ENCODE measurements around the gene CLEC2L.

CLEC2L gene

DNA sequence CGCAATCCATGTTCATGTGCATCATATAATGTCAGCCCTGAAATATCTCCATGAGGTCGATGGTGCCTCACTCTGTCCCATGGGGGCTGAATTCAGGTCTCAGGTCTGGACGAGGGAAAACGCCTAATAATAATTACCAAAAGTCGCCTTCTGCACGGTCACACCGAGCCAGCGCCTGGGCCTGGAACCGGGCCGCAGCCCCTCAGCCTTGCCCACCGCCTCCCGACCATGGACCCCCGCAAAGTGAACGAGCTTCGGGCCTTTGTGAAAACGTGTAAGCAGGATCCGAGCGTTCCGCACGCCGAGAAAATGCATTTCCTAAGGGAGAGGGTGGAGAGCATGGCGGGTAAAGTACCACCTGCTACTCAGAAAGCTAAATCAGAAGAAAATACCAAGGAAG, 21.3 kb upstream of the CLEC2L start:
- Mint-ChIP-seq H3K36me3 (no peaks in the 10 kb centered on the region), H3K9me3 (no peaks in the 10 kb centered on the region), H3K4me3 (no peak overlapping the region), H3K27ac (no peak overlapping the region), H3K4me1 (peaks cover 7% of the 10 kb centered on the region)
- ATAC-seq (no peak), DNase-seq (ENCODE audit: low spot score in 2 of 2) (no peak)

DNA sequence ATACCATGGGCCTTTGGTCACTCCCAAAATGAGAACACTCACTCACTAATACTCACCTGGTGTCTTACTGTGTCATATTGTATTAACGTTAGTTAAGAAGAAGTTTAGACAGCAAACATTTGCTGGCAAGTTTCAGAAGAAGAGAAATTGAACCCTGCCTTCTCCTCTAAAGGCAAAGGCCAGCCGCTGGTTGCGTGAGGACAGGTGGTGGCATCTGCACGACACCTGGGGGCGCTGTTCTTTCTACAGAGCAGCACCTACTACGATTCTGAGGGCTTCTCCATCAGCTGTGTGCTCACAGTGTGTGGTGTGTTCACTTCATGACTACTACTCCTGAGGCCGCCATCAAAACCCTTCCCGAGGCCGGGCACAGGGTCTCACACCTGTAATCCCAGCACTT, 17.9 kb upstream of the CLEC2L start:
- no peaks in the 10 kb centered on the region for H3K4me1 Mint-ChIP-seq
- no peak overlapping the region for H3K27ac Mint-ChIP-seq
- DNase-seq (ENCODE audit: low spot score in 2 of 2) (no peak), ATAC-seq (peak; percentile 34)
- no peaks in the 10 kb centered on the region for H3K9me3 Mint-ChIP-seq
- H3K4me3 Mint-ChIP-seq = no peak overlapping the region
- H3K36me3 Mint-ChIP-seq = no peaks in the 10 kb centered on the region

DNA sequence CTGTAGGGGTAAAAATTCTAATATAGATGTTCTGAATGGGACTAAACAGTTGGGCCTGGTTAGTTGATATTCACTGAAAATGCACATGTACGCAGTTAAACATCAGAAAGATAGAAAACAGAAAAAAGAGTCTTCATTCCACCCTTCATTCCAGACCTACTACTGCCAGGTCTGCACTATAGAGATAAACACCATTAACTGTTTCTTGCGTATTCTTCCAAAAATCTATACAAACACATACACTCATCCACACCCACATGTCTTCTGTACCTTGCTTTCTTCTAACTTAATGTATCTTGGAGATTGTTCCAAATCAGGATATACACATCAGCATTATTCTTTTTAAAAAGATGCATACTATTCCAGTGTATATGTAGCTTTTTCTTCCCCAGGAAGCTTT, 13.9 kb upstream of the CLEC2L start:
- Mint-ChIP-seq H3K9me3 (no peaks in the 10 kb centered on the region), H3K27ac (no peak overlapping the region), H3K36me3 (no peaks in the 10 kb centered on the region), H3K4me1 (no peaks in the 10 kb centered on the region), H3K4me3 (no peak overlapping the region)
- DNase-seq (ENCODE audit: low spot score in 2 of 2) = no peak
- no peak for ATAC-seq

DNA sequence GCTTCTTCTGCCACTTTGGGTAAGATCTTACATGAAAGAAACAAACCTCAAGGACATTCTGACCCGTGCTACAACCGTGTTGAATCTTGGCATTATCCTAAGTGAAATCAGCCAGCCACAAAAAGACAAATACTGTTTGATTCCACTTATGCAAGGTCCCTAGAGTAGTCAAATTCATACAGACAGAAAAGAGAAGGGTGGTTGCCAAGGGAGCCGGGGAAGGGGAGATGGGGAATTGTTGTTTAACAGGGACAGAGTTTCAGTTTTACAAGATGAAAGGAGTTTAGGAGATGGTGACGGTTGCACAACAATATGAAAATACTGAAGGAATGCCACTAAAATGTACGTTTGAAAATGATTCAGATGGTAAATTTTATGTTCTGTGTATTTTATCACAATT, 12.2 kb upstream of the CLEC2L start:
- Mint-ChIP-seq H3K27ac (no peak overlapping the region), H3K36me3 (no peaks in the 10 kb centered on the region), H3K4me3 (no peak overlapping the region), H3K4me1 (no peaks in the 10 kb centered on the region), H3K9me3 (no peaks in the 10 kb centered on the region)
- ATAC-seq = no peak
- no peak for DNase-seq (ENCODE audit: low spot score in 2 of 2)

DNA sequence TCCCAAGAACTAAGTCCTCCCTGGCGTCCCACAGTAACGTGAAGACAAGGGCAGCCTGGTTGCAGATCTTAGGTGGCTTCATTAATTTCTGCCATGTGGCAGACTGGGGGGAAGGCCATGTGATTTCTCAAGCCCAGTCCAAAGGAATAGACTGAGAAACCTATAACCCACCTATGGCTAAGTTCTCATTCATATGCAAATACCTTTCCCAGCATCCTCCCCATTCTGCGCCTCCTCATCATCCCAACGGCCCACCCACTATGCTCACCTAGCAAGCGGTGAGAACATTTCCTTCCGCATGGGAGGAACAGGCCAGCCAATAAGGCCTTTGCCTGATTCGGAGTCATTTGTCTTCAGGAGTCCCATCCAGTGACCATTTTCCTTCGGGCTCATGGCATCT, 8.2 kb upstream of the CLEC2L start:
- no peak for ATAC-seq
- Mint-ChIP-seq H3K9me3 (no peaks in the 10 kb centered on the region), H3K4me3 (no peak overlapping the region), H3K27ac (no peak overlapping the region), H3K36me3 (no peaks in the 10 kb centered on the region), H3K4me1 (no peaks in the 10 kb centered on the region)
- DNase-seq (ENCODE audit: low spot score in 2 of 2) = no peak

DNA sequence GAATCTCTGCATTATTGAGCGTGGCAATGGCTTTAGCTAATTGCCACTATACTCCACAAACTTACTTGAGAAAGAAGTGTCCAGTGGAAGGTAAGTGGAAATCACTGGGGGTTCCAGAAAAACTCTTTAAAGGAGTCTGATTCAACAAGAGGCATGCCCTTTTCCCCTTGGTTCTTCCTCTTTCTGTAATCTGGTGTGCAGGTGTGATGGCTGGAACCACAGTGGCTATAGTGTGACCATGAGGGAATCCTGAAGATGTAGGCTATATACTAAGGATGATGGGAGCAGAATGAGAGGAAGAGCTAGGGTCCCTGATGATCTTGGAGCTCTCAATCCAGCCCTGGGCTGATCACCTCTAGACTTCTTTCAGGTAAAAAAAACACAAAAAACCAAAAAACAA, 2.0 kb upstream of the CLEC2L start:
- Mint-ChIP-seq H3K9me3 (no peaks in the 10 kb centered on the region), H3K27ac (no peak overlapping the region), H3K4me1 (no peaks in the 10 kb centered on the region), H3K4me3 (no peak overlapping the region), H3K36me3 (no peaks in the 10 kb centered on the region)
- no peak for DNase-seq (ENCODE audit: low spot score in 2 of 2)
- ATAC-seq = no peak

DNA sequence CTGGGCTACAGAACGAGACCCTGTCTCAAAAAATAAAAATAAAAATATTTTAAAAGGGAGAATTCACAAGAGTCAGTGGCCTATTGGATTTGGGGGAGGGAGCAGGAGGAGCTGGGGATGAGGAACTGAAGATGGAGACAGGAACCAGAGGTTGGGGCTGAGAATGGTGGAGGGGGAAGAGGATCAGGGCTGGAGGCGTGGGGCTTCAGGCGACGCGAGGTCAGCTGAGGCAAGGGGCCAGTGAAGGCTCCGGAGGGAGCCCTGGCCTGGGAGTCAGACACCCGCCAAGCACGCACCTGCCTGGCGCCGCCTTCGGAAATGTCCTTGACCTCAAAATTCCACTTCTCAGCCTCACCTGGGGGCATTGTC, 671 bp upstream of the CLEC2L start:
- no peaks in the 10 kb centered on the region for H3K4me1 Mint-ChIP-seq
- no peak overlapping the region for H3K4me3 Mint-ChIP-seq
- no peak for ATAC-seq
- no peaks in the 10 kb centered on the region for H3K36me3 Mint-ChIP-seq
- no peak overlapping the region for H3K27ac Mint-ChIP-seq
- H3K9me3 Mint-ChIP-seq = no peaks in the 10 kb centered on the region
- DNase-seq (ENCODE audit: low spot score in 2 of 2) = no peak

DNA sequence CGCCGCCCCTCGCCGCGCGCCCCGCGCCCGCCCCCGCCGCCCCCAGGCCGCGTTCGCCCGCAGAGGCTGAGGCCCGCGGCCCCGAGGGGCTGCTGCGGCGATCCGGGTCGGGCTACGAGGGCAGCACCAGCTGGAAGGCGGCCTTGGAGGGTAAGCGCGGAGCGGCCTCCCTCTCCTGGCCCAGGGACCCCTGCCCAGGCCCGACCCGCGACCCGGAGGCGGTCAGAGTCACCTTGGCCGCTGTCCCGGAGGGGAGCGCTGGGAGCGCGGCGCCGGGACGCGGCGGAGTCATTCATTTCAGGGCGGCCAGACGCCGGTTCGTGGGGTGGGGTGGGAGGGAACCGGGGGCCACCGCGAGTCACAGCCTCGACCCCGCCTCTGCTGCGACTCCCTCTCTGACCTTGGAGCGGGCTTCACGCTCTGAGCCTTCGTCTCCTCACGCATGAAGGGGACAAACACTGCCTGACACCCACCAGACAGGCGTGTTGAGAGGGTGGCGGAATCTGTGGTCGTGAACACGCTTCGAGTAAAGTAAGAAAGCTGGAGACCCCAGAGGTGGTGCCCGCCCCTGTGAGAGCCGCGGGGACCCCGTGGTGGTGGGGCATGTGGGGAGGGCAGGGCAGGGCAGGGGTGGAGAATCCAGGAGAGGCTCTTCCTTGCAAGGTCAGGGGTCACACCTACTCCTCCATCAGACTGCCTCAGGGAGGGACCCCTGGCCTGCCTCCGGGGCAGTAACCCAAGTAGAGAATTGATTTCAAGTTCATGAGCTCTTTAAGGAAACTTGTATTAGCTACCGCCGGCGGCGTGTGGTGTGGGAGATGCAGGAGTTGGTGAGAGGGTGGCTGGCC, 707 bp downstream of the CLEC2L start:
- ATAC-seq (no peak), DNase-seq (ENCODE audit: low spot score in 2 of 2) (no peak)
- no peaks in the 10 kb centered on the region for H3K36me3 Mint-ChIP-seq
- H3K4me1 Mint-ChIP-seq = no peaks in the 10 kb centered on the region
- H3K9me3 Mint-ChIP-seq = no peaks in the 10 kb centered on the region
- no peak overlapping the region for H3K4me3 Mint-ChIP-seq
- H3K27ac Mint-ChIP-seq = no peak overlapping the region

DNA sequence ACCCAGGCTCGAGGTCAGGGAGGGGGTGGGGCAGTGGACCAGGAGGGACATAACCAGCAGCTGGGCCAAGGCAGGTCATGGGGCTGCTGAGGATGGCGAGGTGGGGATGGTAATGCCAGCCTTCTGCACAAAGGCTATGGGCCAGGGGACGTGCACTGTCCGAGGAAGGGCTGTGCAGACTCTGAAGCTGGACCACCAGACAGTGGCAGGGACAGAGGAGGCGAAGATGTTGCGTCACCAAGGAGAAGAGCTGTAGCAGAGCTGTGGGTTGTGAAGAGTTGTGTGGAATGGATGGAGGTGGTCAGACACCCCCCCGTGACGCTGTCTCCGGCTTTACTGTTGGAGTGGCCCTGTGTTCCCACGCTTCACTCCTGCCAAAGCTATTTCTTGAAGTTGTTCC, 1.8 kb downstream of the CLEC2L start:
- Mint-ChIP-seq H3K36me3 (no peaks in the 10 kb centered on the region), H3K4me1 (no peaks in the 10 kb centered on the region), H3K27ac (no peak overlapping the region), H3K9me3 (no peaks in the 10 kb centered on the region), H3K4me3 (no peak overlapping the region)
- DNase-seq (ENCODE audit: low spot score in 2 of 2) (no peak), ATAC-seq (no peak)

DNA sequence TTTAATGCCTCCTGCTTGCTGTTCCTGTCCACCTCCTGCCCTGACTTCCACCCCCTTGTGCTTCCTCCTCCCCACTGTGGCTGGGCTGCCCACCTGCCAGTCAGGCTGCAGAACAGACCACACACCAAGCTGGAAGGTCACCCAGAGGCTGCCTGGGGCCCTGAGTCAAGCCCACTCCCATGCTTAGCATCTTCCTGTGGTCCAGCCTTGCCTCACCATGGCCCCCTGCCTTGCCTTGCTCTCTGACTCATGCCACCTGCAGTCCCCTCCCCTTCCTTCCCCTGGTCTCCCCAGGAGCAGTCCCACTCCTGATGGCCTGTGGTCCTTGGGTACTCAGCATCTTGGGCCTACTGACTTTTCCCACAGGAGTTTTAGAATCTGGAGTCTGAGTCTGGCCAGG, 2.3 kb downstream of the CLEC2L start:
- Mint-ChIP-seq H3K9me3 (no peaks in the 10 kb centered on the region), H3K36me3 (no peaks in the 10 kb centered on the region), H3K27ac (no peak overlapping the region), H3K4me3 (no peak overlapping the region), H3K4me1 (no peaks in the 10 kb centered on the region)
- ATAC-seq = no peak
- no peak for DNase-seq (ENCODE audit: low spot score in 2 of 2)

DNA sequence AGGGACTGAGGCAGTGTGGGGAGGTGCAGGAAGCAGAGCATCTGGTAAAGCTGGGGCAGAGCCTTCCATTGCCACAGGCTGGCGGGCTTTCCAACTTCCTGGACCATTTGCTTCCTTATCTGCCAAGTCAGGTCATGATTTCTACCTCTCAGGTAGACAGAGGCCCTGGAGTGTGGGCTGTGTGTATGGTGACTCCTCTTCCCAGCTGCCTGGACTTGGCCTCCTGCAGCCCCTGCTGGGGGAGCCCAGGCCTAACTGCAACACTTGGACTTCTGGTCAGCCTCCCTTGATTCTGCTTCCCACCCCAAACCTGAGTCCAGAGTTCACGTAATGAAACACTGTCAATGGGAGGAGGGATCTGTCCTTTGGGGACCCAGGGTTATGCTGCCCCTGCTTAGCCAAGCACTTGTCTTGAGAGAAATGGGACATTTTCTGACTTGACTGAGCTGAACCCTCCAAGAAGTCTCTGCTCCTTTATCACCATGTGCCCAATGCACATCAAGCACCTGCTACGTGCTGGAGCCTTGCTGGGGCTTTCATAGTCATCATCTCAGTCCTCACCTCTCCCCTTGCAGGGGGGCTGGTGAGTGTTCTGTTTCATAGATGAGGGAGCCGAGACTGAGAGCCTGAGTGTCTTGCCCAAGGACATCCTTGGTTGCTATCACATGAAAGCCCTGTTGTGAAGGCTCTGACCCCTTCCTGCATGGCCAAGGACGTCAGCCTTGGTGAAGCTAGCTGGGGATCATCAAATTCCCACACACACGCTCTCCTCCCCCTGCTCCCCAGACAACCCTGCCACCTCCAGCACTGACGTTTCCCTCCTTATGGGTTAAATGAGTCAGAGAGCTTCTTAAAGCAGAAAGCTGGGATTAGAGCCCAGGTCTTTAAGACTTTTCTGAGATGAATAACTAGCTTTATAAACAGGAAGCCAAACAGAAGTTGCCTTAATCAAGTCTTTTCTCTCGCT, 3.4 kb downstream of the CLEC2L start:
- no peak overlapping the region for H3K4me3 Mint-ChIP-seq
- no peak overlapping the region for H3K27ac Mint-ChIP-seq
- H3K4me1 Mint-ChIP-seq = no peaks in the 10 kb centered on the region
- ATAC-seq = no peak
- DNase-seq (ENCODE audit: low spot score in 2 of 2) = no peak
- H3K9me3 Mint-ChIP-seq = no peaks in the 10 kb centered on the region
- no peaks in the 10 kb centered on the region for H3K36me3 Mint-ChIP-seq

DNA sequence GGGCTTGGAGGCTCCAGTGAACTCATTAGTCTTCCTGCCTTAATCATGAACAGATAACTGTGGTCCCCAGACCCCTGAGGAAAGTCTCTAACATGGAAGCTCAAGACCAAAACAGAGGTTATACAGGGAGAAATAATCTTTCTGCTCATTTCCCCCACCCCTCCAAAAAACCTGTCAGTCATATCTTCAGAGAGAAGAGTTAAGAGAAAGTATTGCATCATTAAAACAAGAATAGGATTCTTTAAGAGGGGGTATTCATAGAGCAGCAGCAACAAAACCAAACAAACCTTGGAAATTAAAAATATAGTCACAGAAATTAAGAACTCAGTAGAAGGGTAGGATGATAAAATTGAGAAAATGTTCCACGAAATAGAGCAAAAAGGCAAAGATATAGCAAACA, 7.6 kb downstream of the CLEC2L start:
- H3K4me1 Mint-ChIP-seq = no peaks in the 10 kb centered on the region
- no peaks in the 10 kb centered on the region for H3K36me3 Mint-ChIP-seq
- H3K27ac Mint-ChIP-seq = no peak overlapping the region
- no peak overlapping the region for H3K4me3 Mint-ChIP-seq
- H3K9me3 Mint-ChIP-seq = no peaks in the 10 kb centered on the region
- DNase-seq (ENCODE audit: low spot score in 2 of 2) = no peak
- no peak for ATAC-seq

DNA sequence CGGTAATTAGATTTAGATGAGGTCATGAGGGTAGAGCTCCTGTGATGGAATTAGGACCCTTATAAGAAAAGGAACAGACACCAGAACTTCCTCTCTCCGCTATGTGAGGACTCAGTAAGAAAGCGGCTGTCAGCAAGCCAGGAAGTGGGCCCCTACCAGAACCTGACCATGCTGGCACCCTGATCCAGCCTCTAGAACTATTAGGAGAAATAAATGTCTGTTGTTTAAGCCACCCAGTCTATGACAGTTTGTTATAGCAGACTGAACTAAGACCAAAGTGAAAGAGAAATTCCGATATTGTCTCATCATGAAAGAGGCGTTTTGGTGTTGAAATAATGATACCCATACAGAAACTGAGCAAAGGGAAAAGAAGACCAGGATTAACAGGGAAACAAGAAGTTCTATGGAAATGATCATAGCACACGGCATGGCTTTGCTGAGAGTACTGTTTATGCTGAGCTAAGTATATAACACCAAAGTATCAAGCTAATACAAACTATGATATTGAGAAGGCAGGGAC, 9.2 kb downstream of the CLEC2L start:
- no peak for ATAC-seq
- Mint-ChIP-seq H3K4me1 (no peaks in the 10 kb centered on the region), H3K36me3 (no peaks in the 10 kb centered on the region), H3K27ac (no peak overlapping the region), H3K4me3 (no peak overlapping the region), H3K9me3 (no peaks in the 10 kb centered on the region)
- no peak for DNase-seq (ENCODE audit: low spot score in 2 of 2)

DNA sequence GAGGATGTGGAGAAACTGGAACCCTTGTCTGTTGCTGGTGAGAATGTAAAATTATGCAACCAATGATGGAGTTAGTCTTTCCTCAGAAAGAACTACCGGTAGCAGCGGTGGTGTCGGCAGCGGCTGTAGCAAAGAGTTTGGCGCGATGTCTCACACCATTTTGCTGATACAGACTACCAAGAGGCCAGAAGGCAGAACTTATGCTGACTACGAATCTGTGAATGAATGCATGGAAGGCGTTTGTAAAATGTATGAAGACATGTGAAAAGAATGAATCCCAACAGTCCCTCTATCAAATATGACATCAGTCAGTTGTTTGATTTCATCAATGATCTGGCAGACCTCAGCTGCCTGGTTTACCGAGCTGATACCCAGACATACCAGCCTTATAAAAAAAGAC, 10.6 kb downstream of the CLEC2L start:
- H3K4me1 Mint-ChIP-seq = no peaks in the 10 kb centered on the region

DNA sequence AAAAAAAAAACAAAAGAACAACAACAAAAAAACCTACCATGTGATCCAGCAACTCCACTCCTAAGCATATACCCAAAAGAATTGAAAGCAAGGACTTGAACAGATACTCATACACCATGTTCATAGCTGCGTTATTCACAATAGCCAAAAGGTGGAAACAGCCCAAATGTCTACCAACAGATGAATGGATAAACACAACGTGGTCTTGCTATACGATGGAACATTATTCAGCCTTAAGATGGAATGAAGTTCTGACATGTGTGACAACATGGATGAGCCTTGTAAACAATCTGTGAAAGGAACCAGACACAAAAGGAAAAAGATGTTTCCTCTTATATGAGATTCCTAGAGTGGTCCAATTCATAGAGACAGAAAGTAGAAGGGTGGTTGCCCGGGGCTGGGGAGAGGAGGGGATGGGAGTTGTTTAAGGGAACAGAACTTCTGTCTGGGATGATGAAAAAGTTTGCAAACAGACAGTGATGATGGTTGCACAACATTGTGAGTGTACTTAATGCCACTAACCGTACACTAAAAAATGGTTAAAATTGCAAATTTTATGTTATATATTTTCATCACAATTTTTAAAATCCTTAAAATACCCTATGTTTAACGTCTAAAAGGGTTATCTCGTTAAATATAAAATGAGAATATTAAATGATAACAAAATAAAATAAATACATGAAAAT, 11.6 kb downstream of the CLEC2L start:
- no peaks in the 10 kb centered on the region for H3K4me1 Mint-ChIP-seq
- H3K27ac Mint-ChIP-seq = no peak overlapping the region
- no peaks in the 10 kb centered on the region for H3K36me3 Mint-ChIP-seq
- H3K4me3 Mint-ChIP-seq = no peak overlapping the region
- no peak for ATAC-seq
- H3K9me3 Mint-ChIP-seq = no peaks in the 10 kb centered on the region
- DNase-seq (ENCODE audit: low spot score in 2 of 2) = no peak

More for the DNA sequence above, 10.6 kb downstream of the CLEC2L start:
- H3K27ac Mint-ChIP-seq = no peak overlapping the region
- DNase-seq (ENCODE audit: low spot score in 2 of 2) (no peak), ATAC-seq (no peak)
- no peak overlapping the region for H3K4me3 Mint-ChIP-seq
- no peaks in the 10 kb centered on the region for H3K9me3 Mint-ChIP-seq
- H3K36me3 Mint-ChIP-seq = no peaks in the 10 kb centered on the region

Data from stimulated activated effector memory CD8-positive, alpha-beta T cell treated with anti-CD3 and anti-CD28 coated beads, Interleukin-12 subunit alpha, Interleukin-12 subunit beta, amount 100 ng/mL, for 72 hours (primary cell).